ENCODE results near the gene CXADR.

CXADR gene

DNA sequence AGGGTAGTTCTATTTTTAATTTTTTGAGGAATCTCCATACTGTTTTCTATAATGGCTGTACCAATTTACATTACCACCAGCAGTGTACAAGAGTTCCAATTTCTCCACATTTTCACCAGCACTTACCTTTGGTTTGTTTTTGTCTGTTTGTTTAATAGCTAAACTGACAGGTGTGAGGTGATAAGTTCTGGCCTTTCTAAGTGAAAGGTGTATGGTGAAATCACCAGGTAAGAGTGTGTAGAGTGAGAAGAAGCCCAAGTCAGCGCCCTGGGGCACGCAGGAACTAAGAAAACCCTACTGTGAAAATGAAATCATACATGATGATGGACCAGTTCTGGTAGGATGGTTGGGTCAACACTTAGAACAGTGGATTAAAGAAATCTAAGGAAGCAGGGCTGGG, 65.3 kb downstream of the CXADR start:
- Mint-ChIP-seq H3K4me3 (no peak overlapping the region), H3K27ac (no peak overlapping the region), H3K9me3 (no peaks in the 10 kb centered on the region), H3K36me3 (ENCODE audit: low read depth) (no peaks in the 10 kb centered on the region), H3K4me1 (ENCODE audit: low read depth) (no peaks in the 10 kb centered on the region), H3K27me3 (peaks cover 2% of the 10 kb centered on the region)
- no peak for DNase-seq

DNA sequence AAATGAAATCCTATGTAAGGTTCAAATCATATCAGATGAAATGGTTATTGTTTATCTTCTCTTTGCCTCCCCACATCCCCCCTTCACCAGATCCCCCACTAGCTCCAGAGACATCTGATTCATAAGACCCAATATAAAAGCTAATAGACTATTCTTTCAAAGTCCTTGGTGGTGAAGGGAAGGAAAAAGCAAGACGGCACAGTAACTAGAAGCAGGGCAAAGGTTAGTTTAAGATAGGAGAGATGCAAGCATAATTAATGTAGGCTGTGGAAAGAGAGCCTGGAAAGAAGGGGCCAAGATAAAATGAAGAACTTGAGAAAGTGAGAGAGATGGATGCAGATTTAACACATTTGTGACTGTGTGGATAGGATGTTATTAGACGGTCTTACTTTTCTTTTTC, 66.0 kb downstream of the CXADR start:
- no peaks in the 10 kb centered on the region for H3K36me3 Mint-ChIP-seq (ENCODE audit: low read depth)
- H3K27ac Mint-ChIP-seq: no peak overlapping the region
- H3K4me1 Mint-ChIP-seq (ENCODE audit: low read depth): no peaks in the 10 kb centered on the region
- no peak overlapping the region for H3K4me3 Mint-ChIP-seq
- H3K27me3 Mint-ChIP-seq: peaks cover 2% of the 10 kb centered on the region
- no peak for DNase-seq
- no peaks in the 10 kb centered on the region for H3K9me3 Mint-ChIP-seq

DNA sequence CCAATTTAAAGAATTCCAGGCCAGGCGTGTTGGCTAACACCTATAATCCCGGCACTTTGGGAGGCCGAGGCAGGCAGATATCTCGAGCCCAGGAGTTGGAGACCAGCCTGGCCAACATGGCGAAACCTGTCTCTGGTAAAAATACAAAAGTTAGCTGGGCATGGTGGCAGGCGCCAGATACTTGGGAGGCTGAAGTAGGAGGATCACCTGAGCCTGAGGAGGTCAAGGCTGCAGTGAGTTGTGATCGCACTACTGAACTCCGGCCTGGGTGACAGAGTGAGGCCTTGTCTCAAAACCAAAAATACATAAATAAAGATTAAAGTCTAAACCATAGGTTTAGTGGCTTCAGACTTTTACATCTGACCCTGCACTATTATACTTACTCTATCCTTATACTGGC, 67.5 kb downstream of the CXADR start:
- DNase-seq: no peak
- Mint-ChIP-seq H3K9me3 (no peaks in the 10 kb centered on the region), H3K27me3 (no peaks in the 10 kb centered on the region), H3K27ac (no peak overlapping the region), H3K4me3 (no peak overlapping the region), H3K4me1 (ENCODE audit: low read depth) (no peaks in the 10 kb centered on the region), H3K36me3 (ENCODE audit: low read depth) (no peaks in the 10 kb centered on the region)

DNA sequence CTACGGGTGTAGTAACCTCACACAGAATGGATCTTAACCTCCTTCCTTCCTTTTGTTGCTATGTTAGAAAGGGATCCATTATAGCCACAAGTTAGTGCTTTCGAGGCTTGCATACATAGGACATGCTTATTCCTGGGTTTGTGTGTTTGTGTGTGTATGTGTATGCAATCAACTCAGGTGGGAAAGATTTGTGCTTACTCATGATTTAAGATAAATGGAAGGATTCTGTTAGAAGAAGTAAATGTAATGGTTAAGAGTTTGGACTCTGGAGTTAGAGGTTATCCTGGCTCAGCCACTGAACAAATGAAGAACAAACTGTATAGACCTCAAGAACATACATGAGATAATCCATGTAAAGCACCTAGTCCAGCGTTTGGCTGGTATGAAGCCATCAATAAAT, 71.1 kb downstream of the CXADR start:
- no peaks in the 10 kb centered on the region for H3K27me3 Mint-ChIP-seq
- H3K4me3 Mint-ChIP-seq: no peak overlapping the region
- DNase-seq: no peak
- no peaks in the 10 kb centered on the region for H3K36me3 Mint-ChIP-seq (ENCODE audit: low read depth)
- H3K27ac Mint-ChIP-seq: no peak overlapping the region
- H3K9me3 Mint-ChIP-seq: no peaks in the 10 kb centered on the region
- no peaks in the 10 kb centered on the region for H3K4me1 Mint-ChIP-seq (ENCODE audit: low read depth)

DNA sequence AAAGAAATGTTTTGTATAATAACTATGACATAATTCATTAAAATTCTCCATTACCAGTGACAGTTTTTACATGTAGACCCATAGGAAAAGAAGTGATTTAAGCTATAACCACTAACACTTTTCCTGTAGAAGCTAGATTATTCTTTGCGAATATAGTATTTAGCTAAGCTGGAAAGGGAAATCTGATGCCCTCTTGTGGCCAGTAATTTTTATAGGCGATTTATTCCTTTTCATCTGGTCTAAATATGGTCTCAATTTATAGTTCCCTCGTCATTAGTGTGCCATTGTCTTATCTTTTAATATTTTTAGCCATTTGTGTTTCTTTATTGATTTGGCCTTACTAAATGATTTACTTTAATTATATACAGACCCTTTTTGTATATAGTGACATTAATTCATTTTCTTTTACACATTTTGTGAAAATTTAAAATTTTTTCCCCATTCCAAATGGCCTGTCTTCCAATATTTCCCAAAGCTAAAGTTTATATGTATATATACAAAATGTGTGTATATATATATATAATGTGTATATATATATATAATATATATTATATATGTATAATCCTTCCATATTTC, 73.1 kb downstream of the CXADR start:
- Mint-ChIP-seq H3K27ac (no peak overlapping the region), H3K9me3 (no peaks in the 10 kb centered on the region), H3K36me3 (ENCODE audit: low read depth) (peaks cover 7% of the 10 kb centered on the region), H3K27me3 (no peaks in the 10 kb centered on the region), H3K4me1 (ENCODE audit: low read depth) (no peaks in the 10 kb centered on the region), H3K4me3 (no peak overlapping the region)
- no peak for DNase-seq

DNA sequence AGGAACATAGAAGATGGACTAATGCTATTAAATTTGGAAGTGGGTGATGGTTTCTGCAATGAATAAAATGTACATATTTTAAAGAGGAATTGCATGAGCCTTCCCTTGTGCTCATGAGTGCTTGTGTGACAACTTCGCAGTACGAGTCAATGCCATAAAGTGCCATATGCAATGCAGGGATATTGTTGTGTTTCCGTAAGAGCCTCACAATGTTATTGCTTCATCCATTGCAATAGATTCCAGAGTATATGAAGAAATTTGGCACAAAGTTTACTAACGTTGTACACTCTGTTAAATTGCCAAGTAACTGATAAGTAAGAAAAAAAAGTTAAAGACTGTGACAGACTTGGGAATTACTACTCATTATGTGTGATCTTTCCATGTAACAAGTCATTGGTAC, 77.6 kb downstream of the CXADR start:
- Mint-ChIP-seq H3K4me3 (no peak overlapping the region), H3K9me3 (no peaks in the 10 kb centered on the region), H3K4me1 (ENCODE audit: low read depth) (no peaks in the 10 kb centered on the region), H3K36me3 (ENCODE audit: low read depth) (peaks cover 46% of the 10 kb centered on the region), H3K27me3 (no peaks in the 10 kb centered on the region), H3K27ac (no peak overlapping the region)
- DNase-seq: no peak

DNA sequence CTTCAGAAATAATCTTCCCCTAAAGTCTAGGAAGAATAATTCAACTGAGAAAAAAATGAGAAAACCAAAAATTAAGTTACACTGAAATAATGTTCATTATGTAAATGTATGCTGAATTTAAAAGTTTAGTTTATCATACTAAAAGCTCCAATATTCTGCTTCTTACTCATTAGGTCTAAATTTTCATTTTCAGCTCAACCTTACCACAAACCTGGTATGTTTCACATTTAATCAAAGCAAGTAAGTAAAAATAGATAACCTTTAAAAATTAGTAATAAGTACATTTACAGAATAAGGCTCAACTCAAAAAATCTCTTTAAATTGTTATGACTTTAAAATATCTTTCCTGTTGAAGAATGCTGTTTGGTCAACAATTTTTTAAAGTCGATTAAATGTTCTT, 84.8 kb downstream of the CXADR start:
- Mint-ChIP-seq H3K9me3 (no peaks in the 10 kb centered on the region), H3K4me1 (ENCODE audit: low read depth) (peaks cover 11% of the 10 kb centered on the region), H3K27ac (no peak overlapping the region), H3K4me3 (no peak overlapping the region), H3K36me3 (ENCODE audit: low read depth) (peaks cover 98% of the 10 kb centered on the region), H3K27me3 (no peaks in the 10 kb centered on the region)
- no peak for DNase-seq

DNA sequence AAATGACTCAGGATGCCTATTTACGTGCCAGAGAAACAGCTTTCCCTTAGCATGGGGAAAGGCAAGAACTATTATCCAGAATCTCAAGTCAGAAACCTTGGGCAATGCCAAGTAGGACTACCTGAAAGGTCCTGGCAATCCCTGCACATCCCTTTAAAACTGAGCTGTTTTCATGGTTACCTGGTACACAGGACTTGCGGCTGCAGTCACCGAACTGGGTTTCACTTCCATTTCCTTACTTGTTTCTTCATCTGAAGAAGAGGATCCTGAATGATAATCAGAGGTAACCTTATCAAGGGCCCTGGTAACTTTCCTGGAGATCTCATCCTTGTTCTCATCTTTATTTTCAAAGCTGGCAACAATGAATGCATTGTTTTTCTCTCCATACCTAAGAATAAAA, 85.6 kb downstream of the CXADR start:
- Mint-ChIP-seq H3K4me1 (ENCODE audit: low read depth) (peaks cover 18% of the 10 kb centered on the region), H3K27me3 (no peaks in the 10 kb centered on the region), H3K27ac (no peak overlapping the region)

DNA sequence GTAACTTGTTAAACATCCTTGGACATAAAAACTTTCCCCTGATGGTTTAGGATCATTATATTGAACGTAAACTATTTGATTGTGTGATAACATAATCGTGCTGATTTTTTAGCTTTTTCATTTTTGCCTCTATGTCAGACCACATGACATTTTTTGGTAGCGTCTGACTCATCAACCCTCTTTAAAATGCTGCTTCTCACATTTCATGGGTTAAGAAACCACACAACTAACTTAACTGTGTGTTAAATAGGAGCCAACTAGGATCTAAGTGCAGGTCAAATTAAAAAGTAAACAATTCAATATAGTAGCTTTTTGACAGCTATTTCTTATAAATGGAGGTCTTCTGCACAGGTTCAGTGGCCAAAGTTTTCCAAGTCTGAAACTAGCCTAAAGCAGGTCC, 90.0 kb downstream of the CXADR start:
- peaks cover 30% of the 10 kb centered on the region for H3K4me1 Mint-ChIP-seq (ENCODE audit: low read depth)
- no peak for DNase-seq
- no peak overlapping the region for H3K27ac Mint-ChIP-seq
- no peaks in the 10 kb centered on the region for H3K27me3 Mint-ChIP-seq
- H3K36me3 Mint-ChIP-seq (ENCODE audit: low read depth): peaks cover 92% of the 10 kb centered on the region
- no peaks in the 10 kb centered on the region for H3K9me3 Mint-ChIP-seq
- no peak overlapping the region for H3K4me3 Mint-ChIP-seq

More for the DNA sequence above, 85.6 kb downstream of the CXADR start:
- H3K9me3 Mint-ChIP-seq: no peaks in the 10 kb centered on the region
- H3K4me3 Mint-ChIP-seq: no peak overlapping the region
- peaks cover 98% of the 10 kb centered on the region for H3K36me3 Mint-ChIP-seq (ENCODE audit: low read depth)
- DNase-seq: no peak

DNA sequence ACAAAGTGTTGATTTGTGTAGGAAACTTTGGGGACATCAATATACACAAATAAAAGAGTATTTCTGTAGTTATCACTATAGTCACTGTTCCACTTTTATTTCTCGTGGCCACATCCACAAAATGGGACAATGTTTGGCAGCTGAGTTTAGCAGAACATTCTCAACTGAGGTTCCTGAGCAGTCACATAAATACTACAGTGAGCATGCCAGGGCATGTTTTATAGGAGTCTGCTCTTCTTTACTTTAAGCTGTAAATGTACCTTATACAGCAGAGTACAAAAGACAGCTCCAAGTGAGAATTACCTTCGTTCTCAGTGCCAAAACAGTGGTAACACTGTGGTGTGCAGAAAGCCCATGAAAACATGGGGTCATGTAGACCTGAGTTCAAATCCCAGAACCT, 94.8 kb downstream of the CXADR start:
- Mint-ChIP-seq H3K4me1 (ENCODE audit: low read depth) (peaks cover 51% of the 10 kb centered on the region), H3K27me3 (no peaks in the 10 kb centered on the region), H3K9me3 (no peaks in the 10 kb centered on the region), H3K27ac (no peak overlapping the region), H3K4me3 (no peak overlapping the region), H3K36me3 (ENCODE audit: low read depth) (peaks cover 85% of the 10 kb centered on the region)
- DNase-seq: no peak

DNA sequence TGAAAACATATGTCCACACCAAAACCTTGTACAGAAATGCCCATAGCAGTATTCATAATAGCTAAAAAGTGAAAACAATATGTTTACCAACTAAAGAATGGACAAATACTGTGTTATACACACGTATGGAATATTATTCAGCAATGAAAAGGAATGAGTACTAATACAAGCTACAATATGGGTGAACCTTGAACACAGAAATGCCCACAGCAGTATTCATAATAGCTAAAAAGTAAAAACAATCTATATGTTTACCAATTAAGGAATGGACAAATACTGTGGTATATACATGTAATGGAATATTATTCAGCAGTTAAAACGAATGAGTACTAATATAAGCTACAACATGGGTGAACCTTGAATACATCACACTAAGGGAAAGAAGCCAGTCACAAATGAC, 96.8 kb downstream of the CXADR start:
- no peaks in the 10 kb centered on the region for H3K27me3 Mint-ChIP-seq
- H3K4me1 Mint-ChIP-seq (ENCODE audit: low read depth): peaks cover 40% of the 10 kb centered on the region
- H3K27ac Mint-ChIP-seq: no peak overlapping the region
- peaks cover 65% of the 10 kb centered on the region for H3K36me3 Mint-ChIP-seq (ENCODE audit: low read depth)
- peak overlapping the region; percentile 44 for H3K4me3 Mint-ChIP-seq
- H3K9me3 Mint-ChIP-seq: no peaks in the 10 kb centered on the region
- no peak for DNase-seq

DNA sequence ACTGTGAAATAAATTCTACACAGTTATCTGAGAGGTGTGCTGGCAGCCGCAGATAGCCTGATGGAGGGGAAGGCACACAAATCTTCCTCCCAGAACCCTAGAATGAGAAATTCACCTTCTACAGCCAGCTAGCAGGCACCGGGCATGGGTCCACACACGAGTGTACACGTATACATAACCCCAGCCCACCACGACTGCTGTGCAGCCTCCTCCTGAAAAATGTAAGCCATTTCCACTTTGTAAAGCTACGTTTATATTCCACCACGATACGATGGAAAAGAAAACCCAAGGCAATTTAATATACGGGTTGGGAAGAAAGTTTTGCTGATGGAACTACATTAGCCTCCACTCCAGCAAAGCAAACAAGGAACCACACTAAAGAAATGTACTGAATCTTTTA, 98.1 kb downstream of the CXADR start:
- Mint-ChIP-seq H3K9me3 (no peaks in the 10 kb centered on the region), H3K4me1 (ENCODE audit: low read depth) (peaks cover 40% of the 10 kb centered on the region)

DNA sequence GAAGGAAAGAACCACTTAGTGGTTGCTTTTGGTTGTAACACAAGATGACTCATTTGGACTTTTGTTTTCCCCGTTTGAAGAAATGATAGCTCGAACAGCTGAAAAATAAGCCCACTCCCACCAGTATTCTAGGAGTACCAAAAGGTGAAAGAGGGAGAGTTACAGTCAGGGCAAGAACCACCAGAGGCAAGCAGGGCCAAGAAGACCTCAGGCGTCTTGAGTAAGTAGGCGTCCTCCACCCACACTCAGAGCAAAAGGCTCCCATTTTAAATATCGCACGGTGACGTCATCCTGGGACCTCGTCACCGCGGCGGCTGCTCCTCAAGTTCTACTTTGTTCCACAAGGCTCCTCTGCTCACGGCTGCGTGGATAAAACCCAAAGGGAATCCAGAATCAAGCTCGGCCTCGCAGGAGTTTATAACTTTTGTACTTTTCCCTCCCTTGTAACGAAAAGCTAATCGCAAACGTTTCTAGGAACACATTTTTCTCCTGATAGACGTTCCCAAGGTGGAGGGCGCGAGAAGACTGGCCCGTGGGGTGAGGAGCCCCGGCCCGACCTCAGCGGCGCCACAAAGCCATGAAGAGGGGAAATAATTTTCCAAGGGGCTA, 98.7 kb downstream of the CXADR start:
- peak overlapping the region; percentile 96 for H3K27ac Mint-ChIP-seq
- H3K4me3 Mint-ChIP-seq: peak overlapping the region; percentile 85
- no peaks in the 10 kb centered on the region for H3K9me3 Mint-ChIP-seq
- H3K4me1 Mint-ChIP-seq (ENCODE audit: low read depth): peaks cover 41% of the 10 kb centered on the region
- H3K36me3 Mint-ChIP-seq (ENCODE audit: low read depth): peaks cover 51% of the 10 kb centered on the region
- DNase-seq: peak; percentile 82
- H3K27me3 Mint-ChIP-seq: no peaks in the 10 kb centered on the region

More for the DNA sequence above, 98.1 kb downstream of the CXADR start:
- H3K27ac Mint-ChIP-seq: peak overlapping the region; percentile 96
- H3K36me3 Mint-ChIP-seq (ENCODE audit: low read depth): peaks cover 54% of the 10 kb centered on the region
- H3K4me3 Mint-ChIP-seq: peak overlapping the region; percentile 85
- no peaks in the 10 kb centered on the region for H3K27me3 Mint-ChIP-seq
- DNase-seq: peak; percentile 30

DNA sequence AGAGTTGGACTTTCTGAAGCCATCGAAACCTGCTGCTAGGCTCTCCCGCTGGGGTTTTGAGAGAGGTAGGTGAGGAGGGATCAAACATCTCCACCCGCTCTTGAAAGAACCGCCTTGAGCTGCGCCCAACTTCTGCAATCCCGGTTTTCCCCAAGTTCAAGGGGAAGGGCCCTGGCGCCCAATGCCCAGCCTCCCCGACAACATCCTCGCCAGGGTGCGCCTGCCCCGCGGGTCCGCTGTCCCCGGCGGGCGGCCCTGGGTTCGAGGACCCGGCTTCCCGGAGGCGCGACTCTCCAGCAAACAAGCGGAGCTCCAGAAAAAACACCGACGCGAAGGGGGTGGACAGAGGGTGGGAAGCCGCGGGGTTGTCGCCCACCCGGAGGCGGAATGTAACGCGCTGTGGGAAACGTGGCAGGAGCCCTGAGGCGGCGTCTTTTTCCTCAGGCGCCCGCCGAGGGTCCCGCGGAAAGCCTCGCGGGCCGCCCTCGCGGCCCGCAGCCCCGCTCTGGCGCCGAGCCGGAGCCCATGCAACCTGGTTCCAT, 99.3 kb downstream of the CXADR start:
- H3K27ac Mint-ChIP-seq: peak overlapping the region; percentile 96
- DNase-seq: peak; percentile 66
- H3K4me1 Mint-ChIP-seq (ENCODE audit: low read depth): peaks cover 47% of the 10 kb centered on the region
- H3K4me3 Mint-ChIP-seq: peak overlapping the region; percentile 85
- no peaks in the 10 kb centered on the region for H3K27me3 Mint-ChIP-seq
- H3K36me3 Mint-ChIP-seq (ENCODE audit: low read depth): peaks cover 48% of the 10 kb centered on the region
- H3K9me3 Mint-ChIP-seq: no peaks in the 10 kb centered on the region

DNA sequence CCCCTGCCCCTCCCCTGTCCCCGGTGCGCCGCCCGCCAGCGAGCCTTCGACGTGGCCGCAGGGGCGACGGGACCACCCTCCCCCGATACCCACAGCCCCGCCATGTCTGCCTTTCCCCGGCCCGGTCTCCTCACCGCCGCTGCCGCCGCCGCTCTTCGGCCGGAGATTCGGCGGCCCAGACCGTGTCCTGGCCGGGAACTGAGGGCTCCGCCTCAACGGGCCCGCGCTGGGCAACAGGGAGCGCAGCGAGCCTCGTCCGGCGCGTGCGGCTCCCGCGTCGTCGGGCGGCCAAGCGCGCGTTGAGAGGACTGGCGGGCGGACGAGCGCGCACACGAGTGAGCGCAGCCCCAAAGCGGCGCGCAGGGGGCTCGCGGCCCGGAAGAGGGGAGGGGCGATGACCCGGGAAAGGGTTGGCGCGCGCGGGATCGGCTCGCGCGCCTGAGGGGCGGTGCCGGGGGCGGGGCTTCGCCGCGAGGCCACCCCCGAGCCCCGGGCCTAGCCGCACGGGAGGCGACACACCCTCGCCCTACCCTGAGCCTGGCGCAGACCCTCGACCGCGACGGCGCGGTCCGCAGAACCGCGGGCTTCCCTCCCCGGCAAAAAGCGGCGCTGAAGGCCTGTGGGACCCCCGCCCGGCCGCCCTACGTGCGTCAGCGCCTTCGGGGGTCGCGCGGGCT, 99.9 kb downstream of the CXADR start, which contains the start of gene BTG3:
Gene BTG3, minus strand, starts transcription at position 337 of the 677 bp plus-strand sequence. CDS start 3,757 bp downstream, outside the sequence.
- H3K27me3 Mint-ChIP-seq: no peaks in the 10 kb centered on the region

More for the DNA sequence above, 99.9 kb downstream of the CXADR start, which contains the start of gene BTG3:
- Mint-ChIP-seq H3K4me3 (peak within 1 kb of the TSS; percentile 85), H3K36me3 (ENCODE audit: low read depth) (peaks cover 42% of the 10 kb centered on the region), H3K9me3 (no peaks in the 10 kb centered on the region), H3K4me1 (ENCODE audit: low read depth) (peaks cover 44% of the 10 kb centered on the region), H3K27ac (peak within 1 kb of the TSS; percentile 96)
- DNase-seq: peak; percentile 86
